GM12875 (cell line): ENCODE data around the gene SHISA8.
A peak's percentile ranks its signal among the peaks of the same experiment; 100 is the strongest.

Experiments
- H3K4me3 ChIP-seq: one replicate; pipeline ENCODE4 v1.5.1; 2011; ENCODE audit warnings: low read depth, low read length, control low read depth
- CTCF ChIP-seq: IDR thresholded peaks from 2 replicates; pipeline ENCODE4 v1.5.1; 2011; ENCODE audit warnings: low read depth, mild to moderate bottlenecking, control low read depth, inconsistent platforms, low read length, moderate library complexity, borderline replicate concordance; ENCODE audit not compliant: insufficient read depth

The SHISA8 gene

GRCh38 chr22:41913040-41913719, 1.7 kb downstream of the SHISA8 start:
- peak overlapping the region; percentile 32 for H3K4me3 ChIP-seq

GRCh38 chr22:41912338-41913039, 2.4 kb downstream of the SHISA8 start:
- H3K4me3 ChIP-seq: no peak overlapping the region
- TF ChIP-seq CTCF: no peak

More at GRCh38 chr22:41913040-41913719, 1.7 kb downstream of the SHISA8 start:
- no peak for TF ChIP-seq CTCF

GRCh38 chr22:41911001-41911611, 3.8 kb downstream of the SHISA8 start:
- H3K4me3 ChIP-seq: peak overlapping the region; percentile 5

GRCh38 chr22:41910050-41911000, 4.5 kb downstream of the SHISA8 start:
- TF ChIP-seq CTCF: no peak
- H3K4me3 ChIP-seq: peak overlapping the region; percentile 5

More at GRCh38 chr22:41911001-41911611, 3.8 kb downstream of the SHISA8 start:
- TF ChIP-seq CTCF: no peak

- H3K4me3 ChIP-seq: no peak overlapping the region
- no peak for TF ChIP-seq CTCF
Measured at GRCh38 chr22:41909310-41910049, 5.4 kb downstream of the SHISA8 start.
